ENCODE measurements around the gene ABTB1.

Gene ABTB1

GRCh38 chr3:127722091-127722784 is 49.5 kb downstream of the ABTB1 start:
- no peak for DNase-seq

DNA sequence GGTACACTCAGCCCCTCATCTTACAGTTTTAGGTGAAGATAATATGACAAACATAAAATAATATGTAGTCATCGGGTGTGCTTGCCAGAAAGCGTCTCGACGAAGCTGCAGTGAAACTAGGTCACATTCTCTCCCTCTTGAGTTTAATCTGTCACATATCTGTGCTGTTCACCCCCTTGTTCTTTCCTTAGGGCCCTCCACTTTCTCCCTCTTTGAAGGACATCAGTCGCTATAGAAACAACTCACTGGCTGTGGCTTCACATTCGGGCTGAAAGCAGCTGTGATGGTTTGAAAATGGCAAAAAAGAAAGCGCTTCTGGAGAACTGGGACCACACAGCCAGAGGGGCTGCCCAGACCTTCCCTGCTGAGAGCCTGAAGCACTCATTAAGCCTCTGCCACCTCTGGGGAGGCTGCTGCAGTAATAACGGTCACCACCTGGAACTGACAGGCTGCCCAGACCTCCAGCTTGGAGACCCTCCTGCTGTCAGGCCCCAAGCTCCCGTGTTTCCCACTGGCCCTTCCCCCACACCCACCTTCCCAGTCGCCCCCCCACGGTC is 50.3 kb downstream of the ABTB1 start:
- DNase-seq: no peak

DNA sequence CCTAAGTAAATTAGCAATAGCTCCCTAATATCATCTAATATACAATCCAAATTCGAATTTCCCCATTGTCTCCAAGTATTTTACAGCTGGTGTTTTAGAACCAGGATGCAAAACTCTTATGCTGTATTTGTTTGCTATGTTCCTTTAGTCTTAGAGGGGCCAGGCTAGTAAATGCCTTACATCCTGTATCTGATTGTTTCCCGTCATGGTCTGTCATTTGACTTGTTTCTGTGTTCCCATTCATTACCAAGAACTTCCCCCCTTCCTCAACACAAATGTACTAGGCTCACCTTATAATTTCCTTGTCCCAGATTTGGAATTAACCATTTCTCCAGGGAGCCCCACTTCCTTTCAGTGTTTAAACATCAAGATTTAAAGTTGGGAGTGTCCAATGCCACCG is 54.1 kb downstream of the ABTB1 start:
- no peak for DNase-seq

GRCh38 chr3:127728417-127729015 is 55.8 kb downstream of the ABTB1 start:
- DNase-seq: no peak

GRCh38 chr3:127729556-127730056 is 56.9 kb downstream of the ABTB1 start:
- DNase-seq: no peak

DNA sequence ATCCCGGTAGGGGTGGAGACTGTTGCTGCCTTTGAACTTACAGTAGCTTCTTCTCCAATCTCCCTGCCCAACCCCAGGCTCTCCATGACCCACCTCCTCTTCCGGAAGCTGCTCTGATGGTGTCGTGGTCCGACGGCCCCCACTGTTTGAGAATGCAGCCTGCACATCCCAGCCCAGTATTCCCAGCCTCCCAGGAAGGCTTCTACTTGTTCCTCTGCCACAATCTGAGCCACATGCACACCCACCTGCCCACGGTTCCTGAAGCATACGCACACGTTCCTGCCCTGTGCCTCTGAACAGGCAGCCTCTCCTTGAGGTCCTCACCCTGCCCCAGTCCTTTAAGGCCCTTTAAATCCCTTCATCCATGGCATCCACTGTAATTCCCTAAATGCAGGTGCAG is 57.4 kb downstream of the ABTB1 start:
- DNase-seq: no peak
